Middle frontal gyrus (tissue), 1 donor: Measurements from ENCODE around the gene LRRC18.

ENCODE experiments used
- DNase-seq: peaks from one replicate; pipeline ENCODE4 v3.0.0-alpha.2; 2015; ENCODE audit warnings: low spot score; ENCODE audit errors: extremely low spot score

Gene LRRC18

DNA sequence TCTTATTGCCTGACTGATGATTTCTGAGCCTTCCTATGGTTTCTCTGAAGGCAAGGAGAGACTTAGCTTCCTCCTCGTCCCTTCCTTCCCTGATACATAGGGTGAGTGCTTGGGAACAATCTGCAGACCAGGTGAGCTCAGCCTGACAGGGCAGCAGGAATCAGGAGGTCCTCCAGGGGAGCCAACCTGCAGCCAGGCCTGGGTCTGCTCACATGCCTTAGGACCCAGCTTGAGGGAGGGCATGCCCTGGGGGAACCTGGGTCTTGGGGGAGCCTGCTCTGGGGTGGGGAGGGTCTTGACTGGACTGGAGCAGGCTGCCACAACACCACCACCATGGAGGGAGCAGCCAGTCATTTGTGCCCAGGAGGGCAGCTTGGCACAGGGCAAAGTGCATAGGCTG, 57.7 kb downstream of the LRRC18 start:
- DNase-seq = no peak

DNA sequence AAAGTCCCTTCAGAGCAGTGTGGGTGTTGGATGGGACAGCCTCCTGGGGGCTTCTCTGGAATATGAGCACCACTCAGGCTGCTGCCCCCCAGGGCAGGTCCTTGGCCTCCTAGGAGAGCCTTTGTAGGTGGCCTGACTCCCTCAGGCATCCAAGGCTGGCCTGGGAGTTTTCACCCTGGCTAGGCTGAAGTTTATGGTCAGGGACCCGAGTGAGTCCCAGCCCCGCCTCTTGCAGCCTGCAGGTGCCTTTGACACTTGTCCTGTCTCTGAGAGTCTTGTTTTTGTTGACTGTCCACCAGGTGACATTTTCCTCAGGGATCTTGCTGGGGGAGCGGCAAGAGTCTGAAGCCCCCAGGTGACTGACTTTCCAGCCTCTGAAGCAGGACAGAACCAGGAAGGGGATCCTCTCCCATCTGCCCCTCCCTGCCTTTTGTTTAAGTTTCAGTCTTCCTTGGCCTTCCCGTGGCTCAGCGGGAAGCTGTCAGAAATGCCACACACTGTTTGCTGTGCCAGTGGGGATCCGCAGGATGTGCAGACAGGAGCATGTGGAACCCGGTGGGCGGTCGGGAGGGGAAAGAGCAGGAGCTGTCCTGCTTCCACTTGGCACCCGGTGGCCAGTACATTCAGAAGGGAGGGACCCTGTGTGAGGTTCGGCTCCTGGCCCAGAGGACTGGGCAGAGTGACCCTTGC, 59.5 kb downstream of the LRRC18 start:
- DNase-seq = no peak

DNA sequence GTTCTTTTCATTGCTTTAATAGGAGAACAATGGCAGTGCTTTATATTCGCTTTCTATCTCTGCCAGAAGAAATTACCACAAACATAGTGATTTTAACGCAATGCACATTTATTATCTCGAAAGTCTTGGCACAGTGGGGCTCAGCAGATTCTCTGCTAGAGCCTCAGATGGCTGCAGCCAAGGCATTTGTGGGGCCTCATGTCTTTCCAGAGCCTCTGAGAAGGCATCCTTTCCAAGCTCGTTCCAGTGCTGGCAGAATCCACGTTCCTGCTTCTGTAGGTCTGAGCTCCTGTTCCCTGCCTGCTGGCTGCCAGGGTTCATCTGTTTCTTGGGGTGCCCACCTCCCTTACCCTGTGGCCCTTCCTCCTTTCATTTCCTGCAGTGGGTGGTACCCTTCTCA, 60.2 kb downstream of the LRRC18 start:
- DNase-seq = no peak

DNA sequence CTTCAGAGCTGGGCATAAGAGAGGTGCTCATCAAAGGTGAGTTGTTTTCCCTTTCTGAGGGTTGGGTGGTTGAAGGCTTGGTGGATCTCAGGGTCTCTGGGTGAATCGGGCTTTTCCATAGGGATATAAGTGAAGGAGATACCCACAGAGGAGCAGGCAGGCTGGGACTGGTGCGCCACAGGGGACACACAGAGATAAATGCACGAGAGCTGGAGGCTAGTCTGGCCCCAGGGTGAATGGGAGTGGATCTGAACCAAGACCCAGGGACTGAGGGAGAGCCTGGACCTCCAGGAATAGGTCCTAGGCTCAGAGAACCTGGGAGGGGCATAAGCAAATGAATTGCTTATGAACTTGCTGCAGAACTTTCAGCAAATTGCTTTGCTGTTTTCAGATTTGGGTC, 61.5 kb downstream of the LRRC18 start:
- DNase-seq = no peak

DNA sequence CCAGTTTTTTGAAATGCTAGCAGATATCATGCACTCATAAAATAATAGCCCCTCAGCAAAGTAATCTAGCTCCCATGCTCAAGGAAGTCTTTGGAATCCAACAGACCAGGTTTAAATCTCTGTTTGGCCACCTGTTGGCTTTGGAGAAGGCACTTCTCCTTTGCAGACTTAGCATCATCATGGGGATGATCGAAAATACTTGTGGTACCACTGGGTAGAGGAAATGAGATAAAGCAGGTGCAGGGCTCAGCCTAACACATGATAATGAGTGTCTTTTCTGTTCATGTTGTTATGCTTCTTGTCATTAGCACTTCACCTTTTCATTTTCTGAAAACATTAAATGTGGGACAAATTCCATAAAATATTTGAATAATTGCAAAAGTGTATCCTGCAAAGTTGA, 67.4 kb downstream of the LRRC18 start:
- no peak for DNase-seq
